Endothelial cell of umbilical vein (primary cell): Measurements from ENCODE around the gene CDC34. TPM values are rescaled to one million over a fixed set of nuclear protein-coding genes. Genes with fewer than 3 reads are reported as not detected.

Source experiments
- BruUV-seq: library from RNA; stranded (reverse); fragments of 400-500 nt; replicated peaks from 2 replicates; lab custom pipeline; 2021; lab: Mats Ljungman, UMichigan
- CTCF ChIA-PET: fragments of 300-600, 350-600 bp; sonication (Branson Sonifier 250); formaldehyde crosslinking; loops from one replicate; lab custom pipeline; 2021; ENCODE audit warnings: antibody characterized with exemption, inconsistent platforms; lab: Charles Lee
- POLR2A ChIA-PET: fragments of 300-600, 350-600 bp; sonication (Branson Sonifier 250); formaldehyde crosslinking; loops from one replicate; lab custom pipeline; 2021; ENCODE audit warnings: antibody characterized with exemption, inconsistent platforms; lab: Charles Lee
- DNase-seq: peaks from one replicate; pipeline ENCODE4 v3.0.0-alpha.2; 2011; ENCODE audit warnings: low read depth, low spot score
- FAIRE-seq: peaks from 2 replicates; lab custom pipeline; 2011; peaks lifted over from hg19 to GRCh38; lab: Jason Lieb, UNC
- H2AFZ ChIP-seq: 2 replicates; pipeline ENCODE4 v1.6.0; 2012; ENCODE audit warnings: low read depth, low read length, control low read depth, inconsistent platforms
- H3K27ac ChIP-seq: 2 replicates; pipeline ENCODE4 v1.5.1; 2011; ENCODE audit warnings: low read depth, mild to moderate bottlenecking, control low read depth, low read length, moderate library complexity; ENCODE audit not compliant: insufficient read depth
- H3K27me3 ChIP-seq, 2 experiments: 2 replicates each; pipeline versions ENCODE4 v1.6.0 to v1.6.1; 2011; ENCODE audit warnings: low read length in 2 of 2, mixed read lengths in 1 of 2; ENCODE audit not compliant: control insufficient read depth in 2 of 2, insufficient read depth in 2 of 2
- H3K36me3 ChIP-seq, 2 experiments: 2 replicates in 1 of 2; 3 replicates in 1 of 2; pipeline ENCODE4 v1.5.1; 2011; ENCODE audit warnings: low read length in 2 of 2, mild to moderate bottlenecking in 1 of 2, moderate library complexity in 1 of 2; ENCODE audit not compliant: control insufficient read depth in 2 of 2, insufficient read depth in 2 of 2; ENCODE audit errors: extremely low read depth in 1 of 2
- H3K4me1 ChIP-seq: 3 replicates; pipeline ENCODE4 v1.5.1; 2011; ENCODE audit warnings: mild to moderate bottlenecking, low read length; ENCODE audit not compliant: control insufficient read depth, insufficient read depth; ENCODE audit errors: extremely low read depth
- H3K4me2 ChIP-seq: 2 replicates; pipeline ENCODE4 v1.6.1; 2011; ENCODE audit warnings: low read length, control low read depth, mixed read lengths; ENCODE audit not compliant: insufficient read depth
- H3K4me3 ChIP-seq, 3 experiments: fragments of 200-600 bp in 1 of 3; sonication (generic), shearing (Covaris generic) in 1 of 3; replicated peaks in 1 of 3; 2 replicates each; pipeline ENCODE4 v1.5.1; 2011 to 2016; ENCODE audit warnings: control low read depth in 3 of 3, low read length in 3 of 3, mild to moderate bottlenecking in 2 of 3, inconsistent platforms in 1 of 3, low read depth in 1 of 3, moderate library complexity in 1 of 3; ENCODE audit not compliant: insufficient read depth in 1 of 3
- H3K79me2 ChIP-seq: 2 replicates; pipeline ENCODE4 v1.6.0; 2012; ENCODE audit warnings: low read length, inconsistent platforms; ENCODE audit not compliant: control insufficient read depth, insufficient read depth
- H3K9ac ChIP-seq: replicated peaks from 2 replicates; pipeline ENCODE3; 2011; ENCODE audit warnings: low read length, control low read depth; ENCODE audit not compliant: insufficient read depth; ENCODE audit errors: extremely low read depth
- H3K9me1 ChIP-seq: replicated peaks from 3 replicates; pipeline ENCODE4 v1.6.0; 2011; ENCODE audit warnings: mild to moderate bottlenecking, low read length; ENCODE audit not compliant: control insufficient read depth, insufficient read depth; ENCODE audit errors: extremely low read depth
- H3K9me3 ChIP-seq: replicated peaks from 2 replicates; pipeline ENCODE4 v1.5.1; 2012; ENCODE audit warnings: low read length, inconsistent platforms; ENCODE audit not compliant: control insufficient read depth, insufficient read depth
- H4K20me1 ChIP-seq: replicated peaks from 2 replicates; pipeline ENCODE3; 2011; ENCODE audit warnings: mild to moderate bottlenecking, low read length; ENCODE audit not compliant: control insufficient read depth, insufficient read depth; ENCODE audit errors: extremely low read depth
- EZH2 ChIP-seq: IDR thresholded peaks from 2 replicates; pipeline ENCODE4 v1.6.1; 2012; ENCODE audit warnings: borderline replicate concordance, low read depth, mild to moderate bottlenecking, moderate library complexity, low read length, inconsistent platforms; ENCODE audit not compliant: severe bottlenecking
- FOS ChIP-seq: IDR thresholded peaks from 2 replicates; pipeline ENCODE4 v1.6.1; 2011; ENCODE audit warnings: mild to moderate bottlenecking, low read length, moderate library complexity, borderline replicate concordance; ENCODE audit not compliant: insufficient read depth
- GATA2 ChIP-seq: IDR thresholded peaks from 2 replicates; pipeline ENCODE4 v1.7.0; 2011; ENCODE audit warnings: low read depth, mild to moderate bottlenecking, moderate library complexity, mixed read lengths, low read length; ENCODE audit not compliant: insufficient read length, insufficient read depth
- JUN ChIP-seq: IDR thresholded peaks from 2 replicates; pipeline ENCODE4 v1.6.1; 2011; ENCODE audit warnings: borderline replicate concordance, low read depth; ENCODE audit not compliant: insufficient read length, insufficient read depth
- MYC ChIP-seq: IDR thresholded peaks from one replicate; pipeline ENCODE4 v1.6.1; 2011; ENCODE audit warnings: mild to moderate bottlenecking, low read depth, low read length
- POLR2A ChIP-seq: IDR thresholded peaks from 2 replicates; pipeline ENCODE4 v1.6.1; 2012; ENCODE audit warnings: low read depth, mild to moderate bottlenecking, control low read depth, low read length
- POLR2AphosphoS5 ChIP-seq: IDR thresholded peaks from 2 replicates; pipeline ENCODE4 v1.6.1; 2012; ENCODE audit warnings: low read depth, mild to moderate bottlenecking, control low read depth, low read length, moderate library complexity; ENCODE audit not compliant: insufficient read depth
- dilution Hi-C: fragments of 300-500 bp; cut with MboI; formaldehyde crosslinking; loops from one replicate; pipeline ENCODE4 v1.15.0; 2019; ENCODE audit warnings: low sequenced_read_pairs; ENCODE audit not compliant: extremely low pct_ligation_motif_present
- intact Hi-C: fragments of 100-400 bp; cut with micrococcal nuclease; formaldehyde crosslinking; loops from one replicate; pipeline ENCODE4 v1.10.0; 2022
- polyA plus RNA-seq, 4 experiments: library from polyadenylated mRNA; depleted of rRNA in 3 of 4; stranded (reverse) in 3 of 4; unstranded in 1 of 4; fragments of >200 nt; gene quantifications; 2 replicates each; pipeline versions ENCODE4 v1.2.1 to v1.2.3, GENCODE V29; 2011 to 2012; ENCODE audit warnings: missing spikeins in 1 of 4
- total RNA-seq: library from RNA; stranded (reverse); gene quantifications from 2 replicates; pipeline ENCODE4 v1.2.3, GENCODE V29; 2021
- TF ChIP-seq, protein P1 (sequence below): IDR thresholded peaks from 2 replicates; pipeline ENCODE4 v1.6.1; 2011; ENCODE audit not compliant: insufficient read depth, insufficient read length
- TF ChIP-seq, protein P2 (sequence below), 2 donors: IDR thresholded peaks; 1 replicate in 1 of 2; 2 replicates in 1 of 2; pipeline ENCODE4 v1.5.1; 2011; ENCODE audit warnings: low read length in 2 of 2, mild to moderate bottlenecking in 2 of 2, moderate library complexity in 2 of 2, control low read depth in 1 of 2, inconsistent platforms in 1 of 2, low read depth in 1 of 2; ENCODE audit not compliant: insufficient read depth in 1 of 2; ENCODE audit errors: extremely low read depth in 1 of 2

The CDC34 gene
- total and polyA plus RNA-seq, 2 donors (not counting 3 experiments of a cell fraction or from before 2014, with no cell fraction given) = 90.4 to 92.9 TPM

DNA sequence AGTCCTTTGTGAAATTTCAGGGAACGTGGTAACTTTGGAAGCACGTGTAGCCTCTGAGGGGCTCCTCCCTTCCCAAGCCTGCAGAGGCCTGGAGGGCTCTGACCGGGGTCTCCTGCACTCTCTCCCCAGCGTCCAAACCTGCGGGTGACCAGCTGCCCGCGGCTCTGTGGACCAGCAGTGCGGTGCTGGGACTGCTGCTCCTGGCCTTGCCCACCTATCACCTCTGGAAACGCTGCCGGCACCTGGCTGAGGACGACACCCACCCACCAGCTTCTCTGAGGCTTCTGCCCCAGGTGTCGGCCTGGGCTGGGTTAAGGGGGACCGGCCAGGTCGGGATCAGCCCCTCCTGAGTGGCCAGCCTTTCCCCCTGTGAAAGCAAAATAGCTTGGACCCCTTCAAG, 26.9 kb upstream of the CDC34 start:
- no peak overlapping the region for H3K9ac ChIP-seq
- H3K27me3 ChIP-seq = no peaks in the 10 kb centered on the region
- intact Hi-C loops (loop anchor here (10.0 kb wide), 1 partner anchor 210 kb away; the partner anchor contains the start of gene PLPP2), dilution Hi-C loops (no loop called here)
- no peak overlapping the region for H2AFZ ChIP-seq
- no peak overlapping the region for H3K4me3 ChIP-seq
- TF ChIP-seq POLR2AphosphoS5 = no peak
- no peak for TF ChIP-seq MYC
- TF ChIP-seq POLR2A = no peak
- TF ChIP-seq JUN = no peak
- TF ChIP-seq EZH2 = no peak
- no peak for TF ChIP-seq GATA2
- TF ChIP-seq FOS = no peak
- TF ChIP-seq, protein P1, sequence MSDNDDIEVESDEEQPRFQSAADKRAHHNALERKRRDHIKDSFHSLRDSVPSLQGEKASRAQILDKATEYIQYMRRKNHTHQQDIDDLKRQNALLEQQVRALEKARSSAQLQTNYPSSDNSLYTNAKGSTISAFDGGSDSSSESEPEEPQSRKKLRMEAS = no peak
- TF ChIP-seq, protein P2, sequence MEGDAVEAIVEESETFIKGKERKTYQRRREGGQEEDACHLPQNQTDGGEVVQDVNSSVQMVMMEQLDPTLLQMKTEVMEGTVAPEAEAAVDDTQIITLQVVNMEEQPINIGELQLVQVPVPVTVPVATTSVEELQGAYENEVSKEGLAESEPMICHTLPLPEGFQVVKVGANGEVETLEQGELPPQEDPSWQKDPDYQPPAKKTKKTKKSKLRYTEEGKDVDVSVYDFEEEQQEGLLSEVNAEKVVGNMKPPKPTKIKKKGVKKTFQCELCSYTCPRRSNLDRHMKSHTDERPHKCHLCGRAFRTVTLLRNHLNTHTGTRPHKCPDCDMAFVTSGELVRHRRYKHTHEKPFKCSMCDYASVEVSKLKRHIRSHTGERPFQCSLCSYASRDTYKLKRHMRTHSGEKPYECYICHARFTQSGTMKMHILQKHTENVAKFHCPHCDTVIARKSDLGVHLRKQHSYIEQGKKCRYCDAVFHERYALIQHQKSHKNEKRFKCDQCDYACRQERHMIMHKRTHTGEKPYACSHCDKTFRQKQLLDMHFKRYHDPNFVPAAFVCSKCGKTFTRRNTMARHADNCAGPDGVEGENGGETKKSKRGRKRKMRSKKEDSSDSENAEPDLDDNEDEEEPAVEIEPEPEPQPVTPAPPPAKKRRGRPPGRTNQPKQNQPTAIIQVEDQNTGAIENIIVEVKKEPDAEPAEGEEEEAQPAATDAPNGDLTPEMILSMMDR (IDR thresholded peaks at IDR 0.05; ENCODE audit: extremely low read depth in 1 of 2, insufficient read depth in 1 of 2, low read depth in 1 of 2, low read length in 2 of 2) = no peak
- no peaks in the 10 kb centered on the region for H3K36me3 ChIP-seq
- ChIA-PET POLR2A (no interaction called here), CTCF (interaction anchor here (1.1 kb wide), 2 partner anchors 9 to 24 kb away, joined by 3 to 4 read pairs; partner anchors contain the start of gene MADCAM1)
- no peaks in the 10 kb centered on the region for H3K9me3 ChIP-seq
- no peak for FAIRE-seq
- DNase-seq = no peak
- H3K9me1 ChIP-seq = no peaks in the 10 kb centered on the region
- H3K79me2 ChIP-seq = peaks cover 8% of the 10 kb centered on the region
- no peak overlapping the region for H3K4me2 ChIP-seq
- no peak overlapping the region for H3K27ac ChIP-seq
- no TSS peak for BruUV-seq
- no peaks in the 10 kb centered on the region for H4K20me1 ChIP-seq
- H3K4me1 ChIP-seq = peaks cover 9% of the 10 kb centered on the region
